ENCODE measurements around the gene ATP5F1B.

Gene ATP5F1B

DNA sequence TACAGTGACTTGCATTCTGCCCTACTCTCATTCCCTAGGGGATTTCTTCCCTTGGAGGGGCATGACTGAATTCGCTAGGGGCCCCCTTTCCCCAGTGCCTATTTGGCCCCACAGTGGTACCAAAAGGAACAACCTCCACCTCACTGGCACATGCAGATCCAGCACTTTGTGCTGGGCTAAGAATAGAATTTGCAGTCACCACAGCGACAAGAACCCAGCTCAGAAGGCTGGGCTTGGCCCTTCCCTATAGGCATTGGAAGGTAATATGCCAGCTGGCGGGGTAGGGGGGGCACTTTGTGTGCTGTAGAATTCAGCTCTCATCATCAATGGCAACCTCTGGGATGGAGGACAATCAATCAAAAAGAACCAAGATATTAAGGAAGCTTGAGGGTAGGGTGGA lies 29.5 kb downstream of the ATP5F1B start:
- no peak for DNase-seq

- DNase-seq, result no peak
These were observed 31.2 kb downstream of the ATP5F1B start for GRCh38 chr12:56614627-56615026.

DNA sequence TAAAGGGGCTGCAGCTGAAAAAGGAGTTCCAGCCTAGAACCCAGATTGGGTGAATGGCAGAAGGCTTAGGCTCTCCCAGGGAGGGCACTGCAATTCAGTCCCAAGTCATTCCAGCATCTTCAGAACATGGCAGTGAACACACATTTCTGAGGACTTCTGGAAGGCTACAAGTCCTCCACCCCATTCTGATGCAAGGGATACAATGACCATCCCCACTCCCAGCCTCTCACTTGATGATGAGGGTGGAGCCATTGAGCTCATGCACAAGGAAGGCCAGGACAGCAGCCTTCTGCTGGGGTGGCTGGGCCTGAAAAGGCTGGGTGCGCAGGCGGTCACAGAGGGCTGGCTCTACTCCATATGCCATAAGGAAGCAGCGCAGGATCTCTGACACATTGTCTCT lies 41.4 kb downstream of the ATP5F1B start:
- DNase-seq, result no peak

DNA sequence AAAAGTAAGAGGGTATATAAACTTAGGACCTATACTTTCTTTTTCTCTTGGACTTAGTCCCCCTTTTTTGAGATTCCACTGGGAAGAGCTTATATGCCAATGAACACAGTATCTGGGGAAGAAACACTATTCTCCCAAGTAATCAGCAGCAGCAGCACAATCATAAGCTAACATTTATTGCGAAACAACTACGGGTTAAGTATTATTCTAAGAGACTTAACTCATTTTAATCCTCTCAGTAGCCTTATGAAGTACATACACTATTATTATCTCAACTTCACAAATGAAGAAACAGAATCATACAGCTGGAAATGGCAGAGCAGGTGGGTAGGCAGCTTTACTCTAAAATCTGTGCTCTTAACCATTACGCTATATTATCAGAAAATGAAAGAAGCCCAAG lies 43.5 kb downstream of the ATP5F1B start:
- DNase-seq, result no peak

- DNase-seq, result peak in 2 of 3 donors; percentile 13 to 39
These were observed 44.3 kb downstream of the ATP5F1B start for GRCh38 chr12:56601503-56601902.

- no peak for DNase-seq
These were observed 45.0 kb downstream of the ATP5F1B start for GRCh38 chr12:56600753-56601152.

DNA sequence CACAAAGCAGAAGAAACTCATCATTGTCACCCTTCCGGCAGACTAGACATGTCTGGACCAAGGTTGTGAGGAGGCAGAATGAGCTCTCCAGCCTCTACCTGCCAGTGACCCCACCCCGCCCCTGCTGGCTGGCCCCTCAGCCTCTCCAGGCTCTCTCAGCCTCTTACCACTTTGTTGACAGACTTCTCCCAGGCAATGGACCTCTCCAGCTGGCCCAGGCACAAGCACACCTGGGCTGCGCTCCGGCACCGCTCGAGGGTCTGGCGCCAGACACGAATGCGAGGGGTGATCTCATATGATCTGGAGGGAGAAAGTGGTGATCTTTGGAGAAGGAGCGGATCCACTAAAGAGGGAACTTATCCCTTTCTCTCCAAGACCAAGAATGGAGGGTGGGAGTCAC lies 46.0 kb downstream of the ATP5F1B start:
- DNase-seq, result no peak

DNA sequence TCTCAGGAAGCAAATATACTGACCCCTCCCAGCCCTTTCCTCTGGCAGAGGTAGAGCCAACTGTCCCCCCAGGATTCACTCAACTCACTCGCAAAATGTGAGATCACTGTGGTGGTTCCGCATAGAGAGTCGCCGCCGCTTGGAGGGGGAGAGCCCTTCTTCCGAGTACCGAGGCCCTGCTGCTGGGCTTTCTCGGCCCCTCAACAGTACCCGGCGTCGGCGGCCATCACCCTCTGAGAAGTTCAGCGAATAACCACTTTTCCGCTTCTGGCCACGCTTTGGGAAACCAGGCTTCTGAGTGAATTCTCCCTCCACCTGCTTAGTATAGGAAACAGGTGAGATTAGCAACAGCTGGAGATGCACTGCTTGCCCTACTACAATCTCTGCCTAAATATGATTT lies 46.7 kb downstream of the ATP5F1B start:
- no peak for DNase-seq

GRCh38 chr12:56596815-56597214 lies 49.0 kb downstream of the ATP5F1B start:
- DNase-seq, result no peak

DNA sequence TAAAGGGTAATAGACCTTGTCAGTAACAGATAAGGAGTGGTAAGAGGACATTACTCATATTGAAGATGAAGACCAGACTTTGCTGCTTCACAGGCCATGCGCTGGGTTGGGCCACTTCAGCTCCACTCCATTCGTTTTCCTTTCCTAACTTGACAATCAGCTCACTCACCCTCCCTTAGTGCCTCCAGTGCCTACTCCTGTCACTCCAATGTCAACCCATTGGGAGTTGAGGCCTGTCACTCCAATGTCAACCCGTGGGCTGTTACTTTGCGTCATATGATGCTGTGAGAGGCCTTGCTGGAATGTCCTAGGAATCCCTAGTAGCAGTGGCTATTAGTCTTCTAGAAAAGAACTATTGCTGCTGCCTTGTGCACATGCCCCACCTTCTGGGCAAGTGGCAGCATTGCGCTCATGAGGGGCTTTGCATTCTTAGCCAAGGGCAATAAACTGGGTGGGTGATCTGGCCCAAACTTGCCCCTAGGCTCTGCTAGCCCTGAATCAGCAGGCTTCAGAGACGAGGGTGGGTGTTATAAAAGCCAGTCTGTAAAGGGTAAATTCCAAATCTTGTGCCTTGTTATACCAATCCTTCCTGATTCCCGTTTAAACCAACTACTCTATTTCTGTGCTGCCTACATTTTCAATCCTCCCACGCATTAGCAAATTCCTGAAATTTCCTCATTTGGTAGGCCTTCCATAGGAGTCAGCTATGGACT lies 51.7 kb downstream of the ATP5F1B start:
- peak; percentile 68 to 70 (median 68) for DNase-seq

- no peak for DNase-seq
These were observed 53.8 kb downstream of the ATP5F1B start for GRCh38 chr12:56591961-56592360.

DNA sequence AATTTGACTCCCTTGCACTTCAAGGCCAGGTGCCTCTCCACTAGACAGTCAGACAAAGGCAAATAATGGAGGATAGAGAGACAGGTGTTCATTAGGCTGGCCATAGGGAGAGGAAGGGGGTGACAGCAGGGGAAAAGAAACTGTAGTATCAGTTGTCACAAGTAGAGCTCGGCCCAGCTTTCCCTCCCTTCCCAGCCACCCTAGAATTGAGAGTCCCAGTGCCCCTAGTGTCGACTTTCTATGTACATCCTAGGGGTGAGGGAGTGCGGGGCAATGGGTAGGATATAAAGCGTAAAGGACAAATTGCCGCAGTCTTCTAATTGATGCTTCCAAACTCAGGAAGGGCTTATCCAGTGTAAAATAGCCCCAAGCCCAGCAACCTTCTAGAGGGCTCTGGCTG lies 54.7 kb downstream of the ATP5F1B start:
- no peak for DNase-seq

GRCh38 chr12:56590237-56590830 lies 55.5 kb downstream of the ATP5F1B start:
- DNase-seq, result peak in 2 of 3 donors; percentile 25 to 27

DNA sequence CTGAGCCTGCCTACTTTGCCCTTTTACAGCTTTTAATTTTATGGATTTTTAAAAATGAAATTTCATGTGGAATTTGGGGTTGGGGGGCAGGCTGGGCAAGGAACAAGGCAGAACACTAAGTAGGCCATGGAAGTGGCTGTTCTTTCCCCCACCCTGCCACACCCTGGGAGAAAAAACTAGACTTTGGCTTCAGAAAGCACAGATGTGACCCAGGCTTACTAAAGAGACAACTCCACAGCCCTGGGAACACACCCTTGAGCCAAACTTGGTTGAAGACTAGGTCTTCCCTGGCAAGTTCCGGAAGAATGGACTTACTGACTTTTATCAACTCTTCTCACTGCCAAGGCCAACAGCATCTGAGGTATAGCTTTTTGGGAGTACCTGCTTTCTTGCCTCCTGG lies 56.0 kb downstream of the ATP5F1B start:
- no peak for DNase-seq
